ENCODE measurements around the gene LRIG1. TPM values are rescaled to one million over a fixed set of nuclear protein-coding genes. Genes with fewer than 3 reads are reported as not detected.

LRIG1 gene
- total RNA-seq, 1 experiment from 2014 or later, result 24.1 TPM

- Histone ChIP-seq H3K27ac (ENCODE audit: low read depth, low read length, poor library complexity, severe bottlenecking) (no peak overlapping the region), H3K4me1 (ENCODE audit: insufficient read depth, low read length, poor library complexity, severe bottlenecking) (no peaks in the 10 kb centered on the region), H3K27me3 (replicated peaks; ENCODE audit: insufficient read depth, low read depth, low read length, poor library complexity) (no peaks in the 10 kb centered on the region), H3K36me3 (ENCODE audit: insufficient read depth, low read length, poor library complexity, severe bottlenecking) (no peaks in the 10 kb centered on the region), H3K9me3 (ENCODE audit: low read depth, low read length, poor library complexity, severe bottlenecking) (no peaks in the 10 kb centered on the region), H3K4me3 (ENCODE audit: low read depth, low read length, poor library complexity, severe bottlenecking) (no peak overlapping the region)
- DNase-seq (ENCODE audit: low spot score), result no peak
- BruUV-seq (replicated peaks), result no TSS peak
- intact Hi-C loops (cut with micrococcal nuclease; ENCODE audit: unreplicated experiment), result loop anchor here (10.0 kb wide), 1 partner anchor 91 kb away; no protein-coding TSS in a partner anchor
- POLR2A ChIA-PET (ENCODE audit: low non-redundant PET), result no interaction called here
- TF ChIP-seq CTCF (conservative IDR thresholded peaks at IDR 0.05; ENCODE audit: low read depth, low read length) (no peak), EZH2 (IDR thresholded peaks at IDR 0.05; ENCODE audit: borderline replicate concordance, low read depth, low read length, poor library complexity, severe bottlenecking) (no peak)
- CTCF ChIA-PET, result no interaction called here
Measured at GRCh38 chr3:66404197-66404596, 96.6 kb downstream of the LRIG1 start.

- Histone ChIP-seq H3K9me3 (ENCODE audit: low read depth, low read length, poor library complexity, severe bottlenecking) (no peaks in the 10 kb centered on the region), H3K36me3 (ENCODE audit: insufficient read depth, low read length, poor library complexity, severe bottlenecking) (peaks cover 3% of the 10 kb centered on the region), H3K4me3 (ENCODE audit: low read depth, low read length, poor library complexity, severe bottlenecking) (no peak overlapping the region), H3K4me1 (ENCODE audit: insufficient read depth, low read length, poor library complexity, severe bottlenecking) (no peaks in the 10 kb centered on the region), H3K27me3 (replicated peaks; ENCODE audit: insufficient read depth, low read depth, low read length, poor library complexity) (no peaks in the 10 kb centered on the region), H3K27ac (ENCODE audit: low read depth, low read length, poor library complexity, severe bottlenecking) (no peak overlapping the region)
- intact Hi-C loops (cut with micrococcal nuclease; ENCODE audit: unreplicated experiment), result loop anchor here (10.0 kb wide), 1 partner anchor 91 kb away; no protein-coding TSS in a partner anchor
- BruUV-seq (replicated peaks), result no TSS peak
- ChIA-PET CTCF (no interaction called here), POLR2A (ENCODE audit: low non-redundant PET) (no interaction called here)
- TF ChIP-seq EZH2 (IDR thresholded peaks at IDR 0.05; ENCODE audit: borderline replicate concordance, low read depth, low read length, poor library complexity, severe bottlenecking) (no peak), CTCF (conservative IDR thresholded peaks at IDR 0.05; ENCODE audit: low read depth, low read length) (no peak)
- no peak for DNase-seq (ENCODE audit: low spot score)
Measured at GRCh38 chr3:66403323-66403990, 97.4 kb downstream of the LRIG1 start.

- ChIA-PET POLR2A (ENCODE audit: low non-redundant PET) (no interaction called here), CTCF (no interaction called here)
- no peak overlapping the region for H3K4me3 ChIP-seq (ENCODE audit: low read depth, low read length, poor library complexity, severe bottlenecking)
- peaks cover 3% of the 10 kb centered on the region for H3K36me3 ChIP-seq (ENCODE audit: insufficient read depth, low read length, poor library complexity, severe bottlenecking)
- no peak overlapping the region for H3K27ac ChIP-seq (ENCODE audit: low read depth, low read length, poor library complexity, severe bottlenecking)
- no peak for DNase-seq (ENCODE audit: low spot score)
- intact Hi-C loops (cut with micrococcal nuclease; ENCODE audit: unreplicated experiment), result loop anchor here (10.0 kb wide), 1 partner anchor 92 kb away; no protein-coding TSS in a partner anchor
- TF ChIP-seq EZH2 (IDR thresholded peaks at IDR 0.05; ENCODE audit: borderline replicate concordance, low read depth, low read length, poor library complexity, severe bottlenecking) (no peak), CTCF (conservative IDR thresholded peaks at IDR 0.05; ENCODE audit: low read depth, low read length) (no peak)
- BruUV-seq (replicated peaks), result no TSS peak
- H3K27me3 ChIP-seq (replicated peaks; ENCODE audit: insufficient read depth, low read depth, low read length, poor library complexity), result no peaks in the 10 kb centered on the region
- no peaks in the 10 kb centered on the region for H3K9me3 ChIP-seq (ENCODE audit: low read depth, low read length, poor library complexity, severe bottlenecking)
- peaks cover 6% of the 10 kb centered on the region for H3K4me1 ChIP-seq (ENCODE audit: insufficient read depth, low read length, poor library complexity, severe bottlenecking)
Measured at GRCh38 chr3:66402596-66403290, 98.1 kb downstream of the LRIG1 start.

Measured in A673 (cell line).